Endothelial cell of umbilical vein (primary cell): Measurements from ENCODE around the gene GALNT13.

Experiments
- CTCF ChIP-seq, 2 donors: IDR thresholded peaks; 1 replicate in 1 of 2; 2 replicates in 1 of 2; pipeline ENCODE4 v1.5.1; 2011; ENCODE audit warnings: low read length in 2 of 2, mild to moderate bottlenecking in 2 of 2, moderate library complexity in 2 of 2, control low read depth in 1 of 2, inconsistent platforms in 1 of 2, low read depth in 1 of 2; ENCODE audit not compliant: insufficient read depth in 1 of 2; ENCODE audit errors: extremely low read depth in 1 of 2
- EZH2 ChIP-seq: IDR thresholded peaks from 2 replicates; pipeline ENCODE4 v1.6.1; 2012; ENCODE audit warnings: borderline replicate concordance, low read depth, mild to moderate bottlenecking, moderate library complexity, low read length, inconsistent platforms; ENCODE audit not compliant: severe bottlenecking
- GATA2 ChIP-seq: IDR thresholded peaks from 2 replicates; pipeline ENCODE4 v1.7.0; 2011; ENCODE audit warnings: low read depth, mild to moderate bottlenecking, moderate library complexity, mixed read lengths, low read length; ENCODE audit not compliant: insufficient read length, insufficient read depth
- MAX ChIP-seq: IDR thresholded peaks from 2 replicates; pipeline ENCODE4 v1.6.1; 2011; ENCODE audit not compliant: insufficient read depth, insufficient read length
- POLR2A ChIP-seq: IDR thresholded peaks from 2 replicates; pipeline ENCODE4 v1.6.1; 2012; ENCODE audit warnings: low read depth, mild to moderate bottlenecking, control low read depth, low read length

- TF ChIP-seq POLR2A = no peak
- no peak for TF ChIP-seq EZH2
- no peak for TF ChIP-seq CTCF (IDR thresholded peaks at IDR 0.05; ENCODE audit: extremely low read depth in 1 of 2, insufficient read depth in 1 of 2, low read depth in 1 of 2, low read length in 2 of 2)
- TF ChIP-seq MAX = no peak
- TF ChIP-seq GATA2 = no peak
Measured at GRCh38 chr2:153917570-153917969, 45.8 kb downstream of the GALNT13 start.
